Keratinocyte (primary cell): ENCODE measurements around the gene GTF2IRD2.
"Not testable (repeated sequence)": the region's sequence is repeated elsewhere in the genome, so short reads cannot be mapped to it uniquely, and the experiment has no call there.

ENCODE experiments used
- EZH2 ChIP-seq: IDR thresholded peaks from one replicate; pipeline ENCODE4 v1.6.1; 2012; ENCODE audit warnings: inconsistent platforms, mild to moderate bottlenecking, low read length, moderate library complexity
- TF ChIP-seq, protein P1 (sequence below), 3 experiments: IDR thresholded peaks in 1 of 3; conservative IDR thresholded peaks in 1 of 3; optimal IDR thresholded peaks in 1 of 3; 2 replicates in 2 of 3; 3 replicates in 1 of 3; pipeline versions ENCODE3 to v1.5.1; 2011; ENCODE audit warnings: low read length in 3 of 3, mild to moderate bottlenecking in 3 of 3, moderate library complexity in 2 of 3, control low read depth in 1 of 3, inconsistent platforms in 1 of 3; ENCODE audit not compliant: insufficient read depth in 2 of 3; ENCODE audit errors: extremely low read depth in 1 of 3

DNA sequence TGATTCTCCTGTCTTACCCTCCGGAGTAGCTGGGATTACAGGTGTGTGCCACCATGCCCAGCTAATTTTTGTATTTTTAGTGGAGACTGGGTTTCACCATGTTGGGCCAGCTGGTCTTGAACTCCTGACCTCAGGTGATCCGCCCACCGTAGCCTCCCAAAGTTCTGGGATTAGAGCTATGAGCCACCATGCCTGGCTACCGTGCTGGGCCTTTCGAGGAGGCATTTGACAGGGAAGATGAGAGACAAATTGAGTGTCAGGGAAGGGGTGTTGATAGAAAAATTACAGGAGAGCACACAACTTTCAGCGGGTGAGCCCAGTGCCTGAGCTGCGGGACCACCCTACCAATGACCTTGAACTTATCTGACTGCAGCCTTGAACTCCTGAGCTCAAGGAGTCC lies 81.3 kb downstream of the GTF2IRD2 start:
- TF ChIP-seq, protein P1, sequence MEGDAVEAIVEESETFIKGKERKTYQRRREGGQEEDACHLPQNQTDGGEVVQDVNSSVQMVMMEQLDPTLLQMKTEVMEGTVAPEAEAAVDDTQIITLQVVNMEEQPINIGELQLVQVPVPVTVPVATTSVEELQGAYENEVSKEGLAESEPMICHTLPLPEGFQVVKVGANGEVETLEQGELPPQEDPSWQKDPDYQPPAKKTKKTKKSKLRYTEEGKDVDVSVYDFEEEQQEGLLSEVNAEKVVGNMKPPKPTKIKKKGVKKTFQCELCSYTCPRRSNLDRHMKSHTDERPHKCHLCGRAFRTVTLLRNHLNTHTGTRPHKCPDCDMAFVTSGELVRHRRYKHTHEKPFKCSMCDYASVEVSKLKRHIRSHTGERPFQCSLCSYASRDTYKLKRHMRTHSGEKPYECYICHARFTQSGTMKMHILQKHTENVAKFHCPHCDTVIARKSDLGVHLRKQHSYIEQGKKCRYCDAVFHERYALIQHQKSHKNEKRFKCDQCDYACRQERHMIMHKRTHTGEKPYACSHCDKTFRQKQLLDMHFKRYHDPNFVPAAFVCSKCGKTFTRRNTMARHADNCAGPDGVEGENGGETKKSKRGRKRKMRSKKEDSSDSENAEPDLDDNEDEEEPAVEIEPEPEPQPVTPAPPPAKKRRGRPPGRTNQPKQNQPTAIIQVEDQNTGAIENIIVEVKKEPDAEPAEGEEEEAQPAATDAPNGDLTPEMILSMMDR (optimal IDR thresholded peaks at IDR 0.05 in 1 of 3, IDR thresholded peaks at IDR 0.05 in 1 of 3, conservative IDR thresholded peaks at IDR 0.05 in 1 of 3; ENCODE audit: extremely low read depth in 1 of 3, insufficient read depth in 2 of 3, low read length in 3 of 3), result not testable (repeated sequence)
- not testable (repeated sequence) for TF ChIP-seq EZH2
